NCI-H2227 (cell line): ENCODE measurements around the gene ZNF284.
"Not testable (repeated sequence)": the region's sequence is repeated elsewhere in the genome, so short reads cannot be mapped to it uniquely, and the experiment has no call there.

Source experiments
- DNase-seq: peaks from one replicate; lab custom pipeline; 2025; ENCODE audit not compliant: unreplicated experiment; lab: John Stamatoyannopoulos, UW

ZNF284 gene

DNA sequence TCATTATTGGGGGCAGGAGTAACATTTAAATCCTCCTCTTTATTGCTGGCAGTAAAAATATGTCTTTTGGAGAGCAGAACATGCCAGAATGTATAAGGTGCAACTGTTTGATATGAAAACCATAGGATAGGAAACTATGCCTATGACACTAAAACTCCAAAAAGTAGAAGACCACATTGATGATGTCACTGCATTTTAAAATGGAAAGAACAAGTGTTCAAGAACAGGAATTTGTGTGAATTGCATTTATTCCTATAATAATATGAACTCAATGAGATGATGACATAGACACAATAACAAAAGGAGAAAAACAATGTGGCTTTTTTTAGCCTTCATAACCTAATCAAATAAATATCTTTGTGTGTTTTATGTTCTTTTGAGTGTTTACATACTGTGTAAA is 37.5 kb downstream of the ZNF284 start:
- no peak for DNase-seq

DNA sequence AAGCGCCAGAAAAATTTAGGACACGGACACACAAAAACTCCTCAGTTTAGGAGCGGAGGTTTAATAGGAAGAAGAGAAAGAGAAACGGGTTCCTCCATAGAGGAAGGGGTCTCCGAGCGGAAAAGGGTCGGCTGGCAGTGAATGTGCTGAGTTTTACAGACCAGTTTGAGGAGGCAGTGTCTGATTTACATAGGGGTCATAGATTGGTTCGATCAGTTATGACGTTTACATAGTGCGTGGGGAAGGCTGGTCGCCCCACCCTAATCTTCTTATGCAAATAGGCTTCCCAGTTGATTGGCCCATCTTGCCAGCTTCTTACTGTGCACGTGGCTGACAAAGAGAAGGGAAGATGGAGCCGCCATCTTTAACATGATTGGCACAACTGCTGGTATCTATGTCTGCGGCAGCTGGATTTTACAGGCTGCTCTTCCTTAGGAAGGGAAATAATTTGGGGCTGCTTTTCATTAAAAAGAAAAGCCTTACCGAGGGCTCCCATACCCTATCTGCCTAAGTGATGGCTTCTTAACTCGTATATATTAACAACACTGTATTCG is 40.0 kb downstream of the ZNF284 start:
- DNase-seq: peak; percentile 18

DNA sequence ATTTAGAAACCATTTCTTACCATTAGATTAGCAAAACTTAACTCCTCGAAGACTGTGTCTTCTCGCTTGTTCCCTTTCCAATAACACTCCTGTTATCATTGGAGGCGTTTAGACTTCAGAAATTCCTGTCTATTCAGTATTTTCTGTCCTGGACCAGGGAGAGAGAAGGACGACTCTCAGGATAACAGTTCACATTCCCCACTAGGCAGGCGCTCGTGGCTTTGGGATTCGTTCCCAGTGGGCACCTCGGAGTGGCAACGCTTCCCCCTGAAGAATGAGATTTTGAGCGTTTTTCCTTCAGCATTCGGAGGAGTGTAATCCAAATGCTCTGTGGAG is 40.8 kb downstream of the ZNF284 start:
- no peak for DNase-seq

DNA sequence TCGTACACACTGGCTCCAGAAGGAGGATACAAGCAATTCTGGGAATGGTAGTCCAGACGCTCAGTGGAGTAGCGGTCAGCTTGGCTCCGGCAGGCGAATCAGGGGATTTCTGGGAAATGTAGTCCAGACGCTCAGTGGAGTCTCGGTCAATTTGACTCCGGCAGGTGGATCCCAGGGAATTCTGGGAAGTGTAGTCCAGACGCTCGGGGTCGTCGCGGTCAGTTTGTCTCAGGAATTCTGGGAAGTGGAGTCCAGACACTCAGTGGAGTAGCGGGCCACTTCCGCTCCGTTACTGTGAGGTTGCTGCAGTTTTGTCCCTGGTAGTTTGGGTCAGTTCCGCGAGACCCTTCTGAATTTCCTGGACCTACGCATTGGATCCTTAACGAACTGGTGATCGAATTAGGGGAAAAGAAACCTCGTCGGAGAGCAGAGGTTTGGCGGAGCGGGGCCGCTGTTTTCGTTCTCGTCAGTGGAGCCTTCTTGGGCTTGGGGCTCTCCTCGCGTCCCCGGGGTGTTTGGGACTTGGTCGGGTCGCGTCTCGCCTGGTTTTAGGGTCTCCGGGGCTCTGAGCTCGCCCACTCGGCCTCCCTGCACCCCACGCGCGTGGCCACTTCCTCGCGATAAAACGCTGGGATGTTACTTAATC is 41.3 kb downstream of the ZNF284 start, which contains the start of gene ZNF225:
TSS of gene ZNF225 (plus strand) at position 262 of the 646 bp plus-strand sequence. CDS start 2,429 bp downstream, outside the sequence.
- peak; percentile 96 for DNase-seq

DNA sequence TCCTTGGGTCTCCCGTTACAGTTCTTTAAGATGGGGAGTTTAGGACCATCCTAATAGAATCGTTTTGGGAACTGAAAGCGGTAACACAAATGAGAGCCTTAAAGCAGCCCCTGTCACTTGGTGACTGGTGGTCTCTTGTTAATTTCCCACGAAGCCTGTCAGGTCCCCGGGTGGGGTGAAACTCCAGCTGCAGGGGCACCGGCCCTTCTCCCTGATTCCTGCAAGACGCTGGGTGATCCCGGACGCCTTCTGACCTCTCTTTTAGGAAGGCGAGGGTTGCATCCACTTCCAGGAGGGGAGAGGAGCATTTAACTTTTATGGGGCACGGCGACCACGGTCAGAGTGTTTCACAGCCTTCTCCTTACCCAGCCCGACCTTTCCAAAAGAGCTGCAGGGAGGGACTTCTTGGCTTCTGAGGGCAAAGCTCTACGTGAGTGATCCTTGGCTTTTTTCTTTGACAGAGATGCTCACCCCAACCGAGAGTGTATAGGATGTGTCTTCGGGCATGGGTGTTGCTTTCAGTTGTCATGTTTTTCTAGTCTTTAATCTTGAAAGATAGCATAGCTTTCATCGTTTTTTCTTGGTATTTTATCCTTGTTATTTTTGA is 41.9 kb downstream of the ZNF284 start:
- DNase-seq: no peak

DNA sequence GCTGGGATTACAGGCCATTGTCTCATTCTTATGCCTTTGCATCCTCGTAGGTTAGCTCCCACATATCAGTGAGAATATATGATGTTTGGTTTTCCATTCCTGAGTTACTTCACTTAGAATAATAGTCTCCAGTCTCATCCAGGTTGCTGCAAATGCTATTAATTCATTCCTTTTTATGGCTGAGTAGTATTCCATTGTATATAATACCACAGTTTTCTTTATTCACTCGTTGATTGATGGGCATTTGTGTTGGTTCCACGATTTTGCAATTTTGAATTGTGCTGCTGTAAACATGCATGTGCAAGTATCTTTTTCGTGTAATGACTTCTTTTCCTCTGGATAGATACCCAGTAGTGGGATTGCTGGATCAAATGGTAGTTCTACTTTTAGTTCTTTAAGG is 49.2 kb downstream of the ZNF284 start:
- DNase-seq: not testable (repeated sequence)

DNA sequence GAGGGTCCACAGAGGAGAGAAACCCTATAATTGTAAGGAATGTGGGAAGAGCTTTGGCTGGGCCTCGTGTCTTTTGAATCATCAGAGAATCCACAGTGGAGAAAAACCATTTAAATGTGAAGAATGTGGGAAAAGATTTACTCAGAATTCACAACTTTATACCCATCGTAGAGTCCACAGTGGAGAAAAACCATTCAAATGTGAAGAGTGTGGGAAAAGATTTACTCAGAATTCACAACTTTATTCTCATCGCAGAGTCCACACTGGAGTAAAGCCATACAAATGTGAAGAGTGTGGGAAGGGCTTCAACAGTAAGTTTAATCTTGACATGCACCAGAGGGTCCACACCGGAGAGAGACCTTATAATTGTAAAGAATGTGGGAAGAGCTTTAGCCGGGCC is 60.0 kb downstream of the ZNF284 start:
- DNase-seq: no peak
